ENCODE data around the gene DCHS1. TPM values are rescaled to one million over a fixed set of nuclear protein-coding genes. Genes with fewer than 3 reads are reported as not detected.

The DCHS1 gene
- total RNA-seq, 1 experiment from 2014 or later = 14.2 TPM

DNA sequence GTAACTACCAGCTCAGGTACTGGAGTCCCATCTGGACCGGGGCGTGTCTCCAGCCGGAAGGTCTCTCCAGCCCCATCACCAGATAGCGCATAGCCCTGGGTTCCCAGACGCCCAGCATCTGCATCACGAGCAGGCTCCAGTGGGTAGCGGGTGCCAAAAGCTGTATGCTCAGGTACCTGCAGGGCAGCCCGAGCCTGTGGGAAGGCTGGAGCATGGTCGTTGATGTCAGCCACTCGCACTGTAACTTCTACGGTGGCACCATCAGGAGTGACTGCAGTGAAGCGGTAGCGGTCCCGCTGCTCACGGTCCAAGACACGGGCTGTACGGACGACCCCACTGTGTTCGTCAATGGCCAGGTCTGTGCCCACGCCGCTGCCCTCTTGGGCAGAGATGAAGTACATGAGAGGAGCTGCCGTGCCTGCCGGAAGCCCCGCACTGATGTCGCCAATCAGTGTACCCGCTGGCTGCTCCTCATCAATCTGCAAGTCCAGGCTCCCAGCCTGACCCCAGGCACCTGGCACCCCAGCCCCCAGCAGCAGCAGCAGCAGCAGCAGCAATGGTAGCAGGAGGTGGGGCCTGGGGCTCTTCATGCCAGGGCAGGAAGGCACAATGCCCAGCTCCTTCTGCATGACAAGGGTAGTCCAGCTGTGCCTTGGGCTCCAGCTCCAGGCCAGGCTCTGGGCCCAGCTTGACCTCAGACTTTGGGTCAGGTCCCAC is 14.5 kb downstream of the DCHS1 start:
- ChIA-PET POLR2A (no interaction called here), CTCF (interaction anchor here (1.2 kb wide), 1 partner anchor 114 kb away, joined by 3 read pairs; no protein-coding TSS in a partner anchor)
- no peaks in the 10 kb centered on the region for H3K27me3 Mint-ChIP-seq (ENCODE audit: low read depth)
- H3K36me3 Mint-ChIP-seq = no peaks in the 10 kb centered on the region
- ATAC-seq = no peak
- no peaks in the 10 kb centered on the region for H3K4me1 Mint-ChIP-seq
- no peak overlapping the region for H3K4me3 Mint-ChIP-seq
- no peak for DNase-seq (ENCODE audit: low spot score)
- H3K27ac Mint-ChIP-seq = no peak overlapping the region
- H3K9me3 Mint-ChIP-seq = no peaks in the 10 kb centered on the region
- TF ChIP-seq, protein P1, sequence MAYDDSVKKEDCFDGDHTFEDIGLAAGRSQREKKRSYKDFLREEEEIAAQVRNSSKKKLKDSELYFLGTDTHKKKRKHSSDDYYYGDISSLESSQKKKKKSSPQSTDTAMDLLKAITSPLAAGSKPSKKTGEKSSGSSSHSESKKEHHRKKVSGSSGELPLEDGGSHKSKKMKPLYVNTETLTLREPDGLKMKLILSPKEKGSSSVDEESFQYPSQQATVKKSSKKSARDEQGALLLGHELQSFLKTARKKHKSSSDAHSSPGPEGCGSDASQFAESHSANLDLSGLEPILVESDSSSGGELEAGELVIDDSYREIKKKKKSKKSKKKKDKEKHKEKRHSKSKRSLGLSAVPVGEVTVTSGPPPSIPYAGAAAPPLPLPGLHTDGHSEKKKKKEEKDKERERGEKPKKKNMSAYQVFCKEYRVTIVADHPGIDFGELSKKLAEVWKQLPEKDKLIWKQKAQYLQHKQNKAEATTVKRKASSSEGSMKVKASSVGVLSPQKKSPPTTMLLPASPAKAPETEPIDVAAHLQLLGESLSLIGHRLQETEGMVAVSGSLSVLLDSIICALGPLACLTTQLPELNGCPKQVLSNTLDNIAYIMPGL (CRISPR knock-in tag; IDR thresholded peaks at IDR 0.05) = no peak
- TF ChIP-seq, protein P2, sequence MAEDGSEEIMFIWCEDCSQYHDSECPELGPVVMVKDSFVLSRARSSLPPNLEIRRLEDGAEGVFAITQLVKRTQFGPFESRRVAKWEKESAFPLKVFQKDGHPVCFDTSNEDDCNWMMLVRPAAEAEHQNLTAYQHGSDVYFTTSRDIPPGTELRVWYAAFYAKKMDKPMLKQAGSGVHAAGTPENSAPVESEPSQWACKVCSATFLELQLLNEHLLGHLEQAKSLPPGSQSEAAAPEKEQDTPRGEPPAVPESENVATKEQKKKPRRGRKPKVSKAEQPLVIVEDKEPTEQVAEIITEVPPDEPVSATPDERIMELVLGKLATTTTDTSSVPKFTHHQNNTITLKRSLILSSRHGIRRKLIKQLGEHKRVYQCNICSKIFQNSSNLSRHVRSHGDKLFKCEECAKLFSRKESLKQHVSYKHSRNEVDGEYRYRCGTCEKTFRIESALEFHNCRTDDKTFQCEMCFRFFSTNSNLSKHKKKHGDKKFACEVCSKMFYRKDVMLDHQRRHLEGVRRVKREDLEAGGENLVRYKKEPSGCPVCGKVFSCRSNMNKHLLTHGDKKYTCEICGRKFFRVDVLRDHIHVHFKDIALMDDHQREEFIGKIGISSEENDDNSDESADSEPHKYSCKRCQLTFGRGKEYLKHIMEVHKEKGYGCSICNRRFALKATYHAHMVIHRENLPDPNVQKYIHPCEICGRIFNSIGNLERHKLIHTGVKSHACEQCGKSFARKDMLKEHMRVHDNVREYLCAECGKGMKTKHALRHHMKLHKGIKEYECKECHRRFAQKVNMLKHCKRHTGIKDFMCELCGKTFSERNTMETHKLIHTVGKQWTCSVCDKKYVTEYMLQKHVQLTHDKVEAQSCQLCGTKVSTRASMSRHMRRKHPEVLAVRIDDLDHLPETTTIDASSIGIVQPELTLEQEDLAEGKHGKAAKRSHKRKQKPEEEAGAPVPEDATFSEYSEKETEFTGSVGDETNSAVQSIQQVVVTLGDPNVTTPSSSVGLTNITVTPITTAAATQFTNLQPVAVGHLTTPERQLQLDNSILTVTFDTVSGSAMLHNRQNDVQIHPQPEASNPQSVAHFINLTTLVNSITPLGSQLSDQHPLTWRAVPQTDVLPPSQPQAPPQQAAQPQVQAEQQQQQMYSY (CRISPR knock-in tag; IDR thresholded peaks at IDR 0.05) = no peak
- TF ChIP-seq, protein P3, sequence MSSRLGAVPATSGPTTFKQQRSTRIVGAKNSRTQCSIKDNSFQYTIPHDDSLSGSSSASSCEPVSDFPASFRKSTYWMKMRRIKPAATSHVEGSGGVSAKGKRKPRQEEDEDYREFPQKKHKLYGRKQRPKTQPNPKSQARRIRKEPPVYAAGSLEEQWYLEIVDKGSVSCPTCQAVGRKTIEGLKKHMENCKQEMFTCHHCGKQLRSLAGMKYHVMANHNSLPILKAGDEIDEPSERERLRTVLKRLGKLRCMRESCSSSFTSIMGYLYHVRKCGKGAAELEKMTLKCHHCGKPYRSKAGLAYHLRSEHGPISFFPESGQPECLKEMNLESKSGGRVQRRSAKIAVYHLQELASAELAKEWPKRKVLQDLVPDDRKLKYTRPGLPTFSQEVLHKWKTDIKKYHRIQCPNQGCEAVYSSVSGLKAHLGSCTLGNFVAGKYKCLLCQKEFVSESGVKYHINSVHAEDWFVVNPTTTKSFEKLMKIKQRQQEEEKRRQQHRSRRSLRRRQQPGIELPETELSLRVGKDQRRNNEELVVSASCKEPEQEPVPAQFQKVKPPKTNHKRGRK (CRISPR knock-in tag; IDR thresholded peaks at IDR 0.05; ENCODE audit: borderline replicate concordance) = no peak
- TF ChIP-seq SP1 (CRISPR knock-in tag; conservative IDR thresholded peaks at IDR 0.05) (no peak), ZBTB21 (CRISPR knock-in tag; IDR thresholded peaks at IDR 0.05; ENCODE audit: borderline replicate concordance) (no peak), SMAD4 (CRISPR knock-in tag; IDR thresholded peaks at IDR 0.05) (no peak), KAT7 (CRISPR knock-in tag; IDR thresholded peaks at IDR 0.05; ENCODE audit: borderline replicate concordance) (no peak), ZNF396 (CRISPR knock-in tag; IDR thresholded peaks at IDR 0.05; ENCODE audit: borderline replicate concordance) (no peak), ZNF423 (CRISPR knock-in tag; IDR thresholded peaks at IDR 0.05) (no peak), ZNF138 (CRISPR knock-in tag; conservative IDR thresholded peaks at IDR 0.05) (no peak), FOXP1 (CRISPR knock-in tag; IDR thresholded peaks at IDR 0.05; ENCODE audit: borderline replicate concordance) (no peak), ZNF317 (CRISPR knock-in tag; IDR thresholded peaks at IDR 0.05; ENCODE audit: borderline replicate concordance, low read depth) (no peak), SMAD3 (CRISPR knock-in tag; IDR thresholded peaks at IDR 0.05; ENCODE audit: borderline replicate concordance) (no peak)
- TF ChIP-seq, protein P4, sequence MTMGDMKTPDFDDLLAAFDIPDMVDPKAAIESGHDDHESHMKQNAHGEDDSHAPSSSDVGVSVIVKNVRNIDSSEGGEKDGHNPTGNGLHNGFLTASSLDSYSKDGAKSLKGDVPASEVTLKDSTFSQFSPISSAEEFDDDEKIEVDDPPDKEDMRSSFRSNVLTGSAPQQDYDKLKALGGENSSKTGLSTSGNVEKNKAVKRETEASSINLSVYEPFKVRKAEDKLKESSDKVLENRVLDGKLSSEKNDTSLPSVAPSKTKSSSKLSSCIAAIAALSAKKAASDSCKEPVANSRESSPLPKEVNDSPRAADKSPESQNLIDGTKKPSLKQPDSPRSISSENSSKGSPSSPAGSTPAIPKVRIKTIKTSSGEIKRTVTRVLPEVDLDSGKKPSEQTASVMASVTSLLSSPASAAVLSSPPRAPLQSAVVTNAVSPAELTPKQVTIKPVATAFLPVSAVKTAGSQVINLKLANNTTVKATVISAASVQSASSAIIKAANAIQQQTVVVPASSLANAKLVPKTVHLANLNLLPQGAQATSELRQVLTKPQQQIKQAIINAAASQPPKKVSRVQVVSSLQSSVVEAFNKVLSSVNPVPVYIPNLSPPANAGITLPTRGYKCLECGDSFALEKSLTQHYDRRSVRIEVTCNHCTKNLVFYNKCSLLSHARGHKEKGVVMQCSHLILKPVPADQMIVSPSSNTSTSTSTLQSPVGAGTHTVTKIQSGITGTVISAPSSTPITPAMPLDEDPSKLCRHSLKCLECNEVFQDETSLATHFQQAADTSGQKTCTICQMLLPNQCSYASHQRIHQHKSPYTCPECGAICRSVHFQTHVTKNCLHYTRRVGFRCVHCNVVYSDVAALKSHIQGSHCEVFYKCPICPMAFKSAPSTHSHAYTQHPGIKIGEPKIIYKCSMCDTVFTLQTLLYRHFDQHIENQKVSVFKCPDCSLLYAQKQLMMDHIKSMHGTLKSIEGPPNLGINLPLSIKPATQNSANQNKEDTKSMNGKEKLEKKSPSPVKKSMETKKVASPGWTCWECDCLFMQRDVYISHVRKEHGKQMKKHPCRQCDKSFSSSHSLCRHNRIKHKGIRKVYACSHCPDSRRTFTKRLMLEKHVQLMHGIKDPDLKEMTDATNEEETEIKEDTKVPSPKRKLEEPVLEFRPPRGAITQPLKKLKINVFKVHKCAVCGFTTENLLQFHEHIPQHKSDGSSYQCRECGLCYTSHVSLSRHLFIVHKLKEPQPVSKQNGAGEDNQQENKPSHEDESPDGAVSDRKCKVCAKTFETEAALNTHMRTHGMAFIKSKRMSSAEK (CRISPR knock-in tag; IDR thresholded peaks at IDR 0.05; ENCODE audit: borderline replicate concordance) = no peak
